Measurements from ENCODE around the gene AQP1. TPM values are rescaled to one million over a fixed set of nuclear protein-coding genes. Genes with fewer than 3 reads are reported as not detected.

The AQP1 gene
- total RNA-seq, 2 experiments from 2014 or later: 0.23 TPM; not detected in 1

GRCh38 chr7:30974605-30975255 is 63.1 kb downstream of the AQP1 start:
- Mint-ChIP-seq H3K27me3 (ENCODE audit: low read depth) (peaks cover 22% of the 10 kb centered on the region), H3K27ac (no peak overlapping the region), H3K36me3 (ENCODE audit: low read depth) (no peaks in the 10 kb centered on the region), H3K9me3 (ENCODE audit: insufficient read depth) (no peaks in the 10 kb centered on the region), H3K4me3 (no peak overlapping the region), H3K4me1 (ENCODE audit: low read depth) (peaks cover 5% of the 10 kb centered on the region)
- DNase-seq (peak; percentile 64), ATAC-seq (peak; percentile 83)
- POLR2A ChIA-PET: no interaction called here
- CTCF ChIA-PET: interaction anchor here (0.7 to 6.5 kb wide), 10 partner anchors 8 to 179 kb away, joined by 3 to 54 read pairs (median 4); no protein-coding TSS in a partner anchor

Other genes with a start within 250 kb of the AQP1 start
- gene CRHR2, start 229.4 kb upstream of the AQP1 start, total RNA-seq: not detected
- gene INMT, start 159.7 kb upstream of the AQP1 start, total RNA-seq: not detected
- 1 to 10 TPM; 1.3 to 1.5 TPM for gene MINDY4, start 140.4 kb upstream of the AQP1 start, total RNA-seq
- gene GHRHR, start 52.1 kb downstream of the AQP1 start, total RNA-seq: not detected
- not detected for gene ADCYAP1R1, start 140.5 kb downstream of the AQP1 start, total RNA-seq